Tibial artery (tissue), 4 donors: Measurements from ENCODE around the gene SUGCT.

ENCODE experiments used
- DNase-seq, 2 donors: peaks; one replicate each; pipeline ENCODE4 v3.0.0-alpha.2; 2019
- H3K27ac ChIP-seq, 2 donors: fragments of 200-600 bp; sonication (generic) in 1 of 2; 1 replicate in 1 of 2; 2 replicates in 1 of 2; pipeline ENCODE4 v1.5.1; 2018 to 2019; ENCODE audit warnings: mild to moderate bottlenecking in 1 of 2
- H3K27me3 ChIP-seq, 2 donors: fragments of 200-600 bp; sonication (generic) in 1 of 2; one replicate each; pipeline versions ENCODE4 v1.5.1 to v1.6.0; 2016 to 2019
- H3K36me3 ChIP-seq, 3 donors: fragments of 200-600 bp; sonication (generic) in 2 of 3; one replicate each; pipeline ENCODE4 v1.5.1; 2016 to 2019; ENCODE audit warnings: mild to moderate bottlenecking in 2 of 3
- H3K4me1 ChIP-seq, 4 donors: fragments of 200-600 bp; sonication (generic) in 2 of 4; 1 replicate in 3 of 4; 2 replicates in 1 of 4; pipeline ENCODE4 v1.5.1; 2016 to 2019
- H3K4me3 ChIP-seq, 2 donors: fragments of 200-600 bp; sonication (generic) in 1 of 2; 1 replicate in 1 of 2; 2 replicates in 1 of 2; pipeline ENCODE4 v1.5.1; 2018 to 2019; ENCODE audit warnings: mild to moderate bottlenecking in 2 of 2
- H3K9me3 ChIP-seq, 3 donors: fragments of 200-600 bp; sonication (generic) in 1 of 3; one replicate each; pipeline ENCODE4 v1.5.1; 2016 to 2019
- intact Hi-C: fragments of 100-400 bp; cut with DNase I; formaldehyde crosslinking; loops from one replicate; pipeline ENCODE4 v1.15.0; 2023; ENCODE audit warnings: low total_unique reads
- TF ChIP-seq, protein P1 (sequence below), 2 experiments: fragments of 200-600 bp in 1 of 2; fragments of 450-650 bp in 1 of 2; IDR thresholded peaks; one replicate each; pipeline ENCODE4 v1.5.1; 2017 to 2019; ENCODE audit warnings: antibody characterized with exemption in 2 of 2, mild to moderate bottlenecking in 1 of 2, moderate library complexity in 1 of 2

The SUGCT gene

DNA sequence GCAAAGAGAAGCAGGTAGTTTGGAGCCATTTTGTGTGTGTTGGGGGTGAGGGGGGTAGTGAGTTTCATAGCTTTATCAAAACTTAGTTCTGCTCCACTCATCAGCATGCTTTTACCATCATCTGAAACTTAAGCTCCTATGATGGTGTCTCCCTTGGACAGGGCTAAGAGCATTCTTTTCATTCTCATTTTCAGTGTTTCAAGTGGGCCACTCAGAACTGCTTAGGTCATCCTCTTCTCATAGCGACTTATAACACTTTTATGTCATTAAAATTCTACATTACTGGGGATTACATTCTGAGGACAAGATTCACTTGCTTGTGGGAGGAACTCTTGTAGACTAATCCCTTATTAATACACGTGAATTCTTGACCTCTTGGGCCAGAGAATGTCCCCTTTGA, 649.4 kb downstream of the SUGCT start:
- Histone ChIP-seq H3K9me3 (no peaks in the 10 kb centered on the region), H3K27me3 (no peaks in the 10 kb centered on the region), H3K36me3 (no peaks in the 10 kb centered on the region), H3K27ac (no peak overlapping the region), H3K4me3 (no peak overlapping the region), H3K4me1 (peaks cover 0 to 42% (median 6%) of the 10 kb centered on the region in 4 donors)
- intact Hi-C loops, result no loop called here
- TF ChIP-seq, protein P1, sequence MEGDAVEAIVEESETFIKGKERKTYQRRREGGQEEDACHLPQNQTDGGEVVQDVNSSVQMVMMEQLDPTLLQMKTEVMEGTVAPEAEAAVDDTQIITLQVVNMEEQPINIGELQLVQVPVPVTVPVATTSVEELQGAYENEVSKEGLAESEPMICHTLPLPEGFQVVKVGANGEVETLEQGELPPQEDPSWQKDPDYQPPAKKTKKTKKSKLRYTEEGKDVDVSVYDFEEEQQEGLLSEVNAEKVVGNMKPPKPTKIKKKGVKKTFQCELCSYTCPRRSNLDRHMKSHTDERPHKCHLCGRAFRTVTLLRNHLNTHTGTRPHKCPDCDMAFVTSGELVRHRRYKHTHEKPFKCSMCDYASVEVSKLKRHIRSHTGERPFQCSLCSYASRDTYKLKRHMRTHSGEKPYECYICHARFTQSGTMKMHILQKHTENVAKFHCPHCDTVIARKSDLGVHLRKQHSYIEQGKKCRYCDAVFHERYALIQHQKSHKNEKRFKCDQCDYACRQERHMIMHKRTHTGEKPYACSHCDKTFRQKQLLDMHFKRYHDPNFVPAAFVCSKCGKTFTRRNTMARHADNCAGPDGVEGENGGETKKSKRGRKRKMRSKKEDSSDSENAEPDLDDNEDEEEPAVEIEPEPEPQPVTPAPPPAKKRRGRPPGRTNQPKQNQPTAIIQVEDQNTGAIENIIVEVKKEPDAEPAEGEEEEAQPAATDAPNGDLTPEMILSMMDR (IDR thresholded peaks at IDR 0.05), result no peak
- DNase-seq, result no peak

- Histone ChIP-seq H3K4me3 (no peak overlapping the region), H3K36me3 (no peaks in the 10 kb centered on the region), H3K27ac (no peak overlapping the region), H3K27me3 (no peaks in the 10 kb centered on the region), H3K9me3 (no peaks in the 10 kb centered on the region), H3K4me1 (peaks cover 0 to 18% (median 0%) of the 10 kb centered on the region in 4 donors)
- DNase-seq, result no peak
- intact Hi-C loops, result no loop called here
- TF ChIP-seq, protein P1 (IDR thresholded peaks at IDR 0.05), result no peak
These were observed 652.1 kb downstream of the SUGCT start for GRCh38 chr7:40786909-40787308.

DNA sequence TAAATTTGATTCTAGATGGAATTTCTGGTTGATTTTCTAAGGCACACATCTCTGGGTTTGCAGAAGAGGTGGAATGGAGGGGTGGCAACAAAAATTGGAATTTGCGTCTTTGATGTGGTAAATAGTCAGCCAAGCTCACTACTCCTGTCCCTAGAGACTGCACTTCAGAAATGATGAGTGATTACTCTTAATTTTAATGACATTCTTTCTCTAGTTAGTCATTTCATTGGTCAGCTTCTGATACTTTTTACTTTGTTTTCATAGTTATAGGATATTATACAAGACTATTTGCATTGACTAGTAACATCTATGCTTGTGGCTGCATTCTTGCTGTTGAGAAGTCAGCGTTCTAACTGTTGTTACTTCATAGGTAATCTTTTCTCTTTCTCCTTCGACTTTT, 658.3 kb downstream of the SUGCT start:
- Histone ChIP-seq H3K9me3 (no peaks in the 10 kb centered on the region), H3K27me3 (no peaks in the 10 kb centered on the region), H3K4me1 (peaks cover 0 to 41% (median 8%) of the 10 kb centered on the region in 4 donors), H3K27ac (no peak overlapping the region), H3K4me3 (no peak overlapping the region), H3K36me3 (no peaks in the 10 kb centered on the region)
- no peak for DNase-seq
- intact Hi-C loops, result no loop called here
- TF ChIP-seq, protein P1 (IDR thresholded peaks at IDR 0.05), result no peak

DNA sequence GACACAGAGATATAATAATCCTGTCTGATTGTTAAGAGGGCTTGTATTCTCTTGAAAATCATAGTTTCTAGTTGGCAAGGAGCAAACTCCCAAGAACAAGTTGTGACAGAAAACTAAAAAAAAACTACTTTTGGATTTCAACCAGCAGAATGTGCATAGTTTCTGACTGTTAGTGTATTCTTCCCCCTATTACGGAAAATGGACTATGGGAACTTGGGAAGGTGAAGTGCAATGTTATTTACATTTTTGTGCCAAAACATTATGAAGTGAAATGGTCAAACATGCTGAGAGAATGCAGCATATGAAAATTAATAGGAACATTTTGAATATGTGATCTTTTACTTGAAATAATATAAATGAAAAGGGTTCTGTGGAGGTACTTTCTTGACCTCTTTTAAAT, 660.8 kb downstream of the SUGCT start:
- Histone ChIP-seq H3K27ac (peak overlapping the region; percentile 74 to 77), H3K4me3 (peak overlapping the region; percentile 35 to 36), H3K27me3 (no peaks in the 10 kb centered on the region), H3K9me3 (no peaks in the 10 kb centered on the region), H3K4me1 (peaks cover 0 to 64% (median 19%) of the 10 kb centered on the region in 4 donors), H3K36me3 (no peaks in the 10 kb centered on the region)
- DNase-seq, result no peak
- intact Hi-C loops, result no loop called here
- TF ChIP-seq, protein P1 (IDR thresholded peaks at IDR 0.05), result no peak

GRCh38 chr7:40796723-40797122, 661.9 kb downstream of the SUGCT start:
- Histone ChIP-seq H3K9me3 (no peaks in the 10 kb centered on the region), H3K4me3 (no peak overlapping the region), H3K4me1 (peaks cover 0 to 75% (median 20%) of the 10 kb centered on the region in 4 donors), H3K27me3 (no peaks in the 10 kb centered on the region), H3K36me3 (no peaks in the 10 kb centered on the region), H3K27ac (peak overlapping the region; percentile 74 to 77)
- TF ChIP-seq, protein P1 (IDR thresholded peaks at IDR 0.05), result no peak
- DNase-seq, result no peak
- intact Hi-C loops, result no loop called here

- peak overlapping the region; percentile 11 to 36 for H3K27ac ChIP-seq
- intact Hi-C loops, result no loop called here
- H3K36me3 ChIP-seq, result no peaks in the 10 kb centered on the region
- H3K4me3 ChIP-seq, result no peak overlapping the region
- H3K4me1 ChIP-seq, result peaks cover 0 to 66% (median 20%) of the 10 kb centered on the region in 4 donors
- H3K27me3 ChIP-seq, result no peaks in the 10 kb centered on the region
- DNase-seq, result no peak
- TF ChIP-seq, protein P1 (IDR thresholded peaks at IDR 0.05), result no peak
- no peaks in the 10 kb centered on the region for H3K9me3 ChIP-seq
These were observed 663.8 kb downstream of the SUGCT start for GRCh38 chr7:40798613-40799012.
